Kidney glomerular epithelial cell (primary cell): ENCODE results near the gene GYS1.

ENCODE experiments used
- DNase-seq: peaks from one replicate; lab custom pipeline; 2025; lab: John Stamatoyannopoulos, UW

The GYS1 gene

DNA sequence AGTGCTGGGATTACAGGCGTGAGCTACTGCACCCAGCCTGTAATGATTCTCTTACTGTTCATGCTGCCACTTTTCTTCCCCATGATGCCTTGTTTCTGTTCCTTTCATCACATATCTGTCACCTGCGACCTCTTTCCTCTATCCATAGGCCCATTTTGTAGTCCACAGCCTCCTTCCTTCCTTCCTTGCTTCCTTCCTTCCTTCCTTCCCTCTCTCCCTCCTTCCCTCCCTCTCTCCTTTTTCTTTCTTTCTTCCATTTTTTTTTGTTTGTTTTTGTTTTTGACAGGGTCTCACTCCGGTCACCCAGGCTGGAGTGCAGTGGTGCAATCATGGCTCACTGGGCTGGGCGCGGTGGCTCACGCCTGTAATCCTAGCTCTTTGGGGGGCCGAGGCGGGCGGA, 4.2 kb downstream of the GYS1 start:
- no peak for DNase-seq

GRCh38 chr19:48988286-48988685, 4.8 kb downstream of the GYS1 start:
- no peak for DNase-seq

DNA sequence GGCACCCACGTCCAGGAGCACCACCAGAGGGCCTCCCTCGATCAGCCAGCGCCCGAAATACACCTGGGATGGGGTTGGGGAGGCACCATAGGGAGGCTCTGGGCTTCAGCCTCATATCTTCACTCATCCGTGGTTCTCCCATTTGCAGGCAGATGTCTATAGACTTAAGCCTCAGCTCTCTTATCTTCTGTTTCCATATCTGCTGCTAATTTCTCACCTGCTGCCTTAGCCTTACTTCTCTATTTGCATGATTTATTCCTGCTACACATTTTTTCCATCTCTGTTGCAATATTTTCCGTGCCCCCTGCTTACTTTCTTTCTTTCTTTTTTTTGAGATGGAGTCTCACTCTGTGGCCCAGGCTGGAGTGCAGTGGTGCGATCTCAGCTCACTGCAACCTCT, 5.8 kb downstream of the GYS1 start:
- no peak for DNase-seq

GRCh38 chr19:48986211-48986610, 6.9 kb downstream of the GYS1 start:
- DNase-seq, result no peak

DNA sequence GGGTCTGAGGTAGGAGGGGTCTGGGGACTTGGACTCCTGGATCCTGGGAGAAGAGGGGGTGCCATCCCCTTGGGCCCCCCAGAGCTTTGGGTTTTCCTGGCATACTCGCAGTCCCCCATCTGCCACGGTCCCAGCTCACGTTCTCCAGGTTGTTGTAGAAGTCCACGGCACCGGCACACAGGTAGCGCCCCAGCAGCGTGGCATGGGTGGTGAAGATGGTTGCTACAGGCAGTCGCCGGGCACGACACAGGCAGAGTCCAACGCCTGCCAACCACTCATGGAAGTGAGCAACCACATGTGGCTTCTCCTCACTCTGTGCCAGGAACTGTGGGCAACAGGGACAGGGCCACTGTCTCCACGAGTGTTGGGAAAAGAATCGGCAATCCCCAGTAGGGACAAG, 7.4 kb downstream of the GYS1 start:
- no peak for DNase-seq

GRCh38 chr19:48982280-48982679, 10.8 kb downstream of the GYS1 start:
- no peak for DNase-seq

DNA sequence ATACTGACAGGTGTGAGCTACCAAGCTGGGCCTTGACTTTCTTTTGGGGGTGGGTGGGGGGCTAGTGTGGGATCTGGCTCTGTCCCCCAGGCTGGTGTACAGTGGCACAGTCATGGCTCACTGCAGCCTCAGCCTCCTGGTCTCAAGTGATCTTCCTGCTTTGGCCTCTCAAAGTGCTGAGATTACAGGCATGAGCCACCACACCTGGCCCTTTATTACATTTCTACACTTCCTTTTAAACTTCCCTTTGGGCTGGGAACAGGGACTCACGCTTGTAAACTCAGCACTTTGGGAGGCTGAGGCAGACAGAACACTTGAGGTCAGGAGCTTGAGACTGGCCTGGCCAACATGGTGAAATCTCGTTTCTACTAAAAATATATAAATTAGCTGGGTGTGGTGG, 16.0 kb downstream of the GYS1 start:
- no peak for DNase-seq

DNA sequence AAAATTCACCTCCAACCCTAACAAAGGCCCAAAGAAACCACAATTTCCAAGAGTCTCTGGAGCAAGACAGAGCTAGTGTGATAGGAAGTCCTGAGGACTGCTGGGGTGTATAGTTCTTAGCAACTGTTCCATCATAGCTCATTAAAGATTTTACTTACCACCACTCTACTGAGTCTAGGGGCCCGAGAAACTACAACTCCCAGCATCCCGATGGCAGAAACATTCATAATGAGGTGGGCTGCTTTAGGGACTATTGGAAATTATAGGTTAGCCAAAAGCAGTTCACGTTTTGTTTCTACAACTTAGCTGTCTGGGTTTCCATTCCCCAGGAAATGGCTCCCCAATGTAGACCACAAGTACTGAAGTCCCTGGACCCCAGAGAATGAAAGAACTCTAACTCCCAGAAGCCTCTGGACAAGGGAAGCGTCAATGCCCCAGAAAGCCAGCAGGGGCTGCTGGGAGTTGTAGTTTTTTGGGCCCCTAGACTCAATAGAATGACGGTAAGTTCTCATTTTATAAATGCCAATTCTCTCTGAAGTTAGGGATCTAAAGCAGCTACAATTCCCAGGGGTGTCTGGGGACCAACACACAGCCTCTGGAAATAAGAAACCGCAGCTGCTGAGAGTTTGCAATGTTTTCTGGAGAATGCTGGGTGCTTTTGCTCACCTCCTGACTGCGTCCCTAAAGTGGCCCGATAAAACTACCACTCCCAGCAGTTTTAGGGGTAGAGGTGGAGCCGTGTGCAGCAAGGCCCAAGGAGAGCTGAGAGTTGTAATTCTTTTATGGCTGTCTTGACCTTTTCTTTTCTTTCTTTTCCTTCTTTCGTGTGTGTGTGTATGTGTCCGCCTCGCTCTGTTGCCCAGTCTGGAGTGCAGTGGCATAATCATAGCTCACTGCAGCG, 16.9 kb downstream of the GYS1 start:
- no peak for DNase-seq

- peak; percentile 48 for DNase-seq
Observed at GRCh38 chr19:48970923-48971395, 22.1 kb downstream of the GYS1 start.

DNA sequence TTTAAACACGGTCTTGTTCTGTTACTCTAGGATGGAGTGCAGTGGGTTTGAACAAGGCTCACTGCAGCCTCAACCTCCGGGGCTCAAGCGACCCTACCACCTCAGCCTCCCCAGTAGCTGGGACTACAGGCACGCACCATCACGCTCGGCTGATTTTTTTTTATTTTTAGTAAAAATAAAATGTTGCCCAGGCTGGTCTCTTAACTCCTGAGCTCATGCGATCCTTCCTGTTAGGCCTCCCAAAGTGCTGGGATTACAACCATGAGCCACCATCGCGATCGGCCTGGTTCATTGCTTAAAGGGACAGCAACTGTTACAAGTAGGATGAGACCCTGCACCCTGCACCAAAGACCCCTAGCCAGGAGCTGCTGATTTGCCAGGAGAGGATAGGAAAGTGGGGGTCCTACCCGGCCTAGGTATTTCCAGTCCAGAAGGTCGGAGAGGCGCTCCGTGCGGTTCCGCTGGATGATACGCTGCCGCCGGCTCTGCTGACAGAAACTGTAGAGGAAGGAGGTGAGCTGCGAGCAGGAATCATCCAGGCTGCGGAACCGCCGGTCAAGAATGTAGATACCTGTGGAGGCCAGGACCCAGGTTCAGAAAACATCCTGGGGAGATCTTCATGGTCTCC, 22.9 kb downstream of the GYS1 start:
- DNase-seq, result no peak

GRCh38 chr19:48969276-48970138, 23.6 kb downstream of the GYS1 start:
- DNase-seq, result no peak

GRCh38 chr19:48968813-48969218, 24.3 kb downstream of the GYS1 start:
- DNase-seq, result no peak

- DNase-seq, result no peak
Observed at GRCh38 chr19:48968179-48968661, 24.9 kb downstream of the GYS1 start.

- DNase-seq, result no peak
Observed at GRCh38 chr19:48967346-48968178, 25.5 kb downstream of the GYS1 start.

DNA sequence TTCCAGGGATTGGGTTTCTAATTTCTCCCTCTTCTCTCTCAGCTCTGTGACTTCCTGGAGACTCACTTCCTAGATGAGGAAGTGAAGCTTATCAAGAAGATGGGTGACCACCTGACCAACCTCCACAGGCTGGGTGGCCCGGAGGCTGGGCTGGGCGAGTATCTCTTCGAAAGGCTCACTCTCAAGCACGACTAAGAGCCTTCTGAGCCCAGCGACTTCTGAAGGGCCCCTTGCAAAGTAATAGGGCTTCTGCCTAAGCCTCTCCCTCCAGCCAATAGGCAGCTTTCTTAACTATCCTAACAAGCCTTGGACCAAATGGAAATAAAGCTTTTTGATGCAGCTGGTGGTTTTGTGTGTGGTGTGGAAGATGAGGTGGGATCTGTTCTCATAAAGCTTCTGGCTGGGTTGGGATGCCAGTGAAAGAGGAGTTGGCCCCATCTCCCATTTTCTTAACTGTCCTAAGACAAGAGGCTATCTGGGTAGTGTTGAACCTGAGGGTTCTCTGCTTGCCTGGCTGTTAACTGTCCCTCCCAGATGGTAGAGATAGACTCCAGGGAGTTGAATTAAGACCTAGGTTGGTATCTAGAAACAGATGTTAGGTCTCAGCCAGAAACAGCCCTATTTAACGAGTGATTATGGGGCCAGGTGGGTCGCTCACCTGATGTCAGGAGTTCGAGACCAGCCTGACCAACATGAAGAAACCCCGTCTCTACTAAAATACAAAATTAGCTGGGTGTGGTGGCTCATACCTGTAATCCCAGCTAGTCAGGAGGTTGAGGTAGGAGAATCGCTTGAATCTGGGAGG, 26.4 kb downstream of the GYS1 start:
- no peak for DNase-seq

DNA sequence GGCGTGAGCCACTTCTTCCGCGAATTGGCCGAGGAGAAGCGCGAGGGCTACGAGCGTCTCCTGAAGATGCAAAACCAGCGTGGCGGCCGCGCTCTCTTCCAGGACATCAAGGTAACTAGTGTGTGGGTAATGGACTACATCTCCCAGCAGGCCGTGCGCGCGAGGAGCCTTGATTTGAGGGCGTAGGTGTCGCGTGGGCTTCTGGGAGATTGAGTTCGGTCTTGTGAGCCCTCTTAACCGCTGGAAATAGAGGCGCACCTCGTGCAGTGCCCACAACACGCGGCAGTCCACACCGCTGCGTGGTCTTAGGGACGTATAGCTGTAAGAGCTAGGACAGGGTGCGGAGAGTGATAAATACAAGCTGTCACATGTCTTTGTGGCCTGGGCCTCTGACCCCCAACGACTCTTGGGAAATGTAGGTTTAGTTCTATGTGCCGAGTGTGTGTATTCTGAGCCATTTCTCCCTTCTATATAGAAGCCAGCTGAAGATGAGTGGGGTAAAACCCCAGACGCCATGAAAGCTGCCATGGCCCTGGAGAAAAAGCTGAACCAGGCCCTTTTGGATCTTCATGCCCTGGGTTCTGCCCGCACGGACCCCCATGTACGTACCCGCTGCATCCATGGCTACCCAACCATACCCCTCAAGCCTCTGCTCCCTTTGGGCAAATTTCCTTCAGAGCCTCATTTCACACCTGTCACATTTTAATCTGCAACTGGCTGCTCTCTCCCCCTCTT, 27.1 kb downstream of the GYS1 start:
- peak; percentile 74 for DNase-seq

DNA sequence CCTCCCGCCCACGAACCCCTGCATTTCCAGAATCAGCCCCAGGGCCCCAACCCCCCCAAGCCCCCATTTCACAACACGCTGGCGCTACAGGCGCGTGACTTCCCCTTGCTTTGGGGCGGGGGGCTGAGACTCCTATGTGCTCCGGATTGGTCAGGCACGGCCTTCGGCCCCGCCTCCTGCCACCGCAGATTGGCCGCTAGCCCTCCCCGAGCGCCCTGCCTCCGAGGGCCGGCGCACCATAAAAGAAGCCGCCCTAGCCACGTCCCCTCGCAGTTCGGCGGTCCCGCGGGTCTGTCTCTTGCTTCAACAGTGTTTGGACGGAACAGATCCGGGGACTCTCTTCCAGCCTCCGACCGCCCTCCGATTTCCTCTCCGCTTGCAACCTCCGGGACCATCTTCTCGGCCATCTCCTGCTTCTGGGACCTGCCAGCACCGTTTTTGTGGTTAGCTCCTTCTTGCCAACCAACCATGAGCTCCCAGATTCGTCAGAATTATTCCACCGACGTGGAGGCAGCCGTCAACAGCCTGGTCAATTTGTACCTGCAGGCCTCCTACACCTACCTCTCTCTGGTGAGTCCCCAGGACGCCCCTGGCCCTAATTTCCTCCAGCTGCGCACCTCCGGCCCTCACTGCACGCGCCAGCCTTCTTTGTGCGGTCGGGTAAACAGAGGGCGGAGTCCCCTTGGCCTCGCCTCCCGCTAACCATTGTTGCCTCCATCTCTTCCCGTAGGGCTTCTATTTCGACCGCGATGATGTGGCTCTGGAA, 27.9 kb downstream of the GYS1 start, which contains the start of gene FTL:
Gene FTL (plus strand): TSS at position 270 of the 766 bp plus-strand sequence. CDS start 199 bp downstream, at position 469.
- DNase-seq, result peak; percentile 87

- DNase-seq, result no peak
Observed at GRCh38 chr19:48964205-48965039, 28.7 kb downstream of the GYS1 start.
